GM19438 (cell line): Measurements from ENCODE around the gene ZNF277.

Experiments used
- ATAC-seq: cut with Tn5 transposase; IDR thresholded peaks from one replicate; pipeline ENCODE4 v1.9.1; 2021; ENCODE audit warnings: low read depth; ENCODE audit not compliant: unreplicated experiment

Gene ZNF277

GRCh38 chr7:112183266-112183665 is 23.2 kb upstream of the ZNF277 start:
- no peak for ATAC-seq

- no peak for ATAC-seq
Observed at GRCh38 chr7:112184455-112184854, 22.0 kb upstream of the ZNF277 start.

GRCh38 chr7:112185005-112185834 is 21.3 kb upstream of the ZNF277 start:
- ATAC-seq = no peak

- no peak for ATAC-seq
Observed at GRCh38 chr7:112186300-112186699, 20.2 kb upstream of the ZNF277 start.

- no peak for ATAC-seq
Observed at GRCh38 chr7:112188257-112188656, 18.2 kb upstream of the ZNF277 start.

GRCh38 chr7:112189691-112190090 is 16.8 kb upstream of the ZNF277 start:
- ATAC-seq = no peak

- ATAC-seq = no peak
Observed at GRCh38 chr7:112190120-112190519, 16.4 kb upstream of the ZNF277 start.

GRCh38 chr7:112192236-112193154 is 14.0 kb upstream of the ZNF277 start:
- ATAC-seq = no peak

- no peak for ATAC-seq
Observed at GRCh38 chr7:112193915-112194502, 12.5 kb upstream of the ZNF277 start.

GRCh38 chr7:112195717-112196116 is 10.8 kb upstream of the ZNF277 start:
- ATAC-seq = no peak

GRCh38 chr7:112197322-112197721 is 9.2 kb upstream of the ZNF277 start:
- ATAC-seq = no peak

- no peak for ATAC-seq
Observed at GRCh38 chr7:112199035-112199655, 7.3 kb upstream of the ZNF277 start.

- ATAC-seq = no peak
Observed at GRCh38 chr7:112199672-112200071, 6.8 kb upstream of the ZNF277 start.

- ATAC-seq = no peak
Observed at GRCh38 chr7:112201411-112201810, 5.1 kb upstream of the ZNF277 start.

- ATAC-seq = no peak
Observed at GRCh38 chr7:112201839-112202238, 4.7 kb upstream of the ZNF277 start.

GRCh38 chr7:112202816-112203215 is 3.7 kb upstream of the ZNF277 start:
- ATAC-seq = no peak

GRCh38 chr7:112203365-112203739 is 3.1 kb upstream of the ZNF277 start:
- ATAC-seq = no peak

GRCh38 chr7:112204499-112205342 is 1.8 kb upstream of the ZNF277 start:
- ATAC-seq = no peak

- peak; percentile 15 for ATAC-seq
Observed at GRCh38 chr7:112205343-112206237, 905 bp upstream of the ZNF277 start.
